Stimulated activated memory B cell treated with anti-CD40 and anti-IgM and Interleukin-4, amounts not matched to agents 10 μg/mL and 1 μg/mL and 100 μg/mL, for 72 hours (primary cell): ENCODE data around the gene TSFM.

Source experiments
- ATAC-seq: fragments of 150-1000 bp; cut with Tn5 transposase; 2 replicates; pipeline ENCODE4 v1.10.0; 2021
- H3K27ac Mint-ChIP-seq: one replicate; pipeline ENCODE4 v1.8.0; 2022; ENCODE audit warnings: mild to moderate bottlenecking, mixed read lengths
- H3K27me3 Mint-ChIP-seq: one replicate; pipeline ENCODE4 v1.8.0; 2022; ENCODE audit warnings: mixed read lengths
- H3K36me3 Mint-ChIP-seq: one replicate; pipeline ENCODE4 v1.8.0; 2022; ENCODE audit warnings: mixed read lengths
- H3K4me1 Mint-ChIP-seq: one replicate; pipeline ENCODE4 v1.8.0; 2022; ENCODE audit warnings: mixed read lengths
- H3K4me3 Mint-ChIP-seq: one replicate; pipeline ENCODE4 v1.8.0; 2022; ENCODE audit warnings: mild to moderate bottlenecking, moderate library complexity, mixed read lengths
- H3K9me3 Mint-ChIP-seq: one replicate; pipeline ENCODE4 v1.8.0; 2022; ENCODE audit warnings: mixed read lengths

TSFM gene

DNA sequence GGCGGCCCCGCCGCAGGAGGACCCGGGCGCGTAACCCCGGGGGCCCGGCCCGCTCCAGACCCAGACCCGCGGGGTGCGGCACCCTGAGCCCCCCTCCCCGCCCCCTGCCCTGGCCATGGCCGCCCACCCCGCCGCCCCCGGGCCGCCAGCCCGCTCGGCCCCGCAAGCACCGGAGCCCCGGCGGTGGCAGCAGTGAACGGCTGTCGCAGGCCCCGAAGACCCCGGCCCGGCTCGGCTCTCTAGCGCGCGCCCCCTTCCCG is 27.5 kb upstream of the TSFM start:
- no peaks in the 10 kb centered on the region for H3K9me3 Mint-ChIP-seq
- no peak overlapping the region for H3K4me3 Mint-ChIP-seq
- H3K36me3 Mint-ChIP-seq: peaks cover 24% of the 10 kb centered on the region
- peaks cover 67% of the 10 kb centered on the region for H3K4me1 Mint-ChIP-seq
- H3K27me3 Mint-ChIP-seq: no peaks in the 10 kb centered on the region
- no peak overlapping the region for H3K27ac Mint-ChIP-seq
- ATAC-seq: peak; percentile 1

DNA sequence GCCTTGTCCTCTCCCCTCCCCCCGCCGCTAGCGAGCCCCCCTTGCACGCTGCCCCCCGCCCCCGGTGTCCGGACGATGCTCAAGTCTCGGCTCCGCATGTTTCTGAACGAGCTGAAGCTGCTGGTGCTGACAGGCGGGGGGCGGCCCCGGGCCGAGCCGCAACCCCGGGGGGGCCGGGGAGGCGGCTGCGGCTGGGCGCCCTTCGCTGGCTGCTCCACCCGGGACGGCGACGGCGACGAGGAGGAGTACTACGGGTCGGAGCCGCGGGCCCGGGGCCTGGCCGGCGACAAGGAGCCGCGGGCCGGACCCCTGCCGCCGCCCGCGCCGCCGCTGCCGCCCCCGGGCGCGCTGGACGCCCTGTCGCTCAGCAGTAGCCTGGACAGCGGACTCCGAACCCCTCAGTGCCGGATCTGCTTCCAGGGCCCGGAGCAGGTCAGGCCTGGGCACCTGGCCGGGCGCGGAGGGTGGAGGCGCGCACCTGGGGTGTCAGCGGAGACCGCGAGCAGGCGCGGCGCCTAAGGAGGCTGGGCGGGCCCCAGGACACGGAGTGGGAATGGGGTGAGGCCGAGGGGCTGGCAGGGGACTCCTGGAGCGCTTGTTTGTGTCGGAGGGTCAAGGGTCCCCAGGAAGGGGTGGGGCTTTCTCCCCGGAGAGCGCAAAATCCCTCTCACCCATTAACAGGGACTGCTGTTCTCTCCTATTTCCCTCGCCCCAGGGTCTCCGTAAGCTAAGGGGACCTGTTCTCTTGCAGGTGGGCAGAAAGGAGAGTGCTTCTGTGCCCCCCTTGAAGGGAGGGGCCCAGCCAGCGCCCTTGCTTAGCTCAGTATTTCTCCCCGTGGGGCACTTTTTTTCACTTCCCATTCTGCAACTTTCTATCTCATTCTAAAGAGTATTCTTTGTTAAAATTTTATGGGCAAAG is 26.9 kb upstream of the TSFM start:
- Mint-ChIP-seq H3K36me3 (peaks cover 24% of the 10 kb centered on the region), H3K27ac (peak overlapping the region; percentile 76), H3K27me3 (no peaks in the 10 kb centered on the region), H3K9me3 (no peaks in the 10 kb centered on the region), H3K4me3 (peak overlapping the region; percentile 87), H3K4me1 (peaks cover 68% of the 10 kb centered on the region)
- ATAC-seq: peak; percentile 5

DNA sequence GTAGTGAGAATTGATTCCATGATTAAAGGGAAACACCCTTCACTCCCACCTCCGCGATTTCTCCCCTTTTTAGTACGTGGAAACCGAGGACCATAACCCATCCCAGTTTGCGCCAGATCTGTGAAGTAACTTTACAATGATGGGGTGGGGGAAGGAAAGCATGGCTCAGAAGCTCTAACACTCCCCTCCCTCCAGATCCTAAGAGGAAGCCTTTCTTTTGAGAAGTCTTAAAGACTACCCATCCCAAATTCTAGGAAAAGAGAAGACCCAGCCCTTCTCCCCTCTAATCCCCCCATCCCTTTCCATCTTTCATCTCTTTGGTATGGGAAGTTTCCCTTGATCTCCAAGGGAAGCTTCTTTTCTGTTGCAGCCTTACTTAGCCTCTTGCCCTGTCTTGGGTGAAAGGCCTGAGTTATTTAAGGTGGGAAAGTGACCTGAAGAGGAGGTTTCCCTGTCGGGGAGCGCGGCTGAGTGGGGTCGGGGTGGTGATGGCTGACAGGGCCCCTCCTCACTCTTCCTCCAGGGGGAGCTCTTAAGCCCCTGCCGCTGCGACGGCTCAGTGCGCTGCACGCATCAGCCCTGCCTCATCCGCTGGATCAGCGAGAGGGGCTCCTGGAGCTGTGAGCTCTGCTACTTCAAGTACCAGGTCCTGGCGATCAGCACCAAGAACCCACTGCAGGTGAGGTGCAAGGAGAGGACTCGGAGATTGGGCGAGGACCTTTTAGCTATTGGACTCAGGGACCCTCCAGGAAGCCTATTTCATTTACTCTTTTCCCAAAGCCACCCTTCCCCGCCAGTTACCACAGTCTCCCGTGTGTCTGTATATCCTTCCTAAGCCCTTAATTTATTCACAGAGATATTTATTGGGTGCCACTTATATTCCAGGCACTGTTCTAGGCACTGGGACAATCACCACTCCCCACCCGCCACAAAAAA is 25.9 kb upstream of the TSFM start:
- Mint-ChIP-seq H3K9me3 (no peaks in the 10 kb centered on the region), H3K36me3 (peaks cover 22% of the 10 kb centered on the region), H3K4me1 (peaks cover 67% of the 10 kb centered on the region), H3K27me3 (no peaks in the 10 kb centered on the region), H3K27ac (peak overlapping the region; percentile 76), H3K4me3 (peak overlapping the region; percentile 87)
- peak; percentile 18 for ATAC-seq

DNA sequence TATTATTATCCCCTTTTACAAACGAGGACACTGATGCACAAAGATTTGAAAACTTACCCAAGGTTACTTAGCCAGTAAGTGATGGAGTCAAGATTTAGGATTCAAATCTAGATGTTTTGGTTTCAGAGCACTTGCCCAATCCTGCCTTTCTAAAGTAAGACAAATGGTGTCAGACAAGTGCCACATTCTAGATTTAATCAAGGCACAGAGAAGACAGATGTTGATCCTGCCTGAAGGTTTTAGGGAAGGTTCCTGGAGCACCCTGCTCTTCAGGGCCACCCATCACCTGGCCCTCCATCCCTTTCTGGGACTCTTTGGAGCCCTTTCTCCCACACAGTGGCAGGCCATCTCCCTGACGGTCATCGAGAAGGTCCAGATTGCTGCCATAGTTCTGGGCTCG is 24.8 kb upstream of the TSFM start:
- no peaks in the 10 kb centered on the region for H3K27me3 Mint-ChIP-seq
- no peak for ATAC-seq
- peaks cover 61% of the 10 kb centered on the region for H3K4me1 Mint-ChIP-seq
- no peaks in the 10 kb centered on the region for H3K9me3 Mint-ChIP-seq
- H3K36me3 Mint-ChIP-seq: peaks cover 21% of the 10 kb centered on the region
- H3K27ac Mint-ChIP-seq: no peak overlapping the region
- no peak overlapping the region for H3K4me3 Mint-ChIP-seq

DNA sequence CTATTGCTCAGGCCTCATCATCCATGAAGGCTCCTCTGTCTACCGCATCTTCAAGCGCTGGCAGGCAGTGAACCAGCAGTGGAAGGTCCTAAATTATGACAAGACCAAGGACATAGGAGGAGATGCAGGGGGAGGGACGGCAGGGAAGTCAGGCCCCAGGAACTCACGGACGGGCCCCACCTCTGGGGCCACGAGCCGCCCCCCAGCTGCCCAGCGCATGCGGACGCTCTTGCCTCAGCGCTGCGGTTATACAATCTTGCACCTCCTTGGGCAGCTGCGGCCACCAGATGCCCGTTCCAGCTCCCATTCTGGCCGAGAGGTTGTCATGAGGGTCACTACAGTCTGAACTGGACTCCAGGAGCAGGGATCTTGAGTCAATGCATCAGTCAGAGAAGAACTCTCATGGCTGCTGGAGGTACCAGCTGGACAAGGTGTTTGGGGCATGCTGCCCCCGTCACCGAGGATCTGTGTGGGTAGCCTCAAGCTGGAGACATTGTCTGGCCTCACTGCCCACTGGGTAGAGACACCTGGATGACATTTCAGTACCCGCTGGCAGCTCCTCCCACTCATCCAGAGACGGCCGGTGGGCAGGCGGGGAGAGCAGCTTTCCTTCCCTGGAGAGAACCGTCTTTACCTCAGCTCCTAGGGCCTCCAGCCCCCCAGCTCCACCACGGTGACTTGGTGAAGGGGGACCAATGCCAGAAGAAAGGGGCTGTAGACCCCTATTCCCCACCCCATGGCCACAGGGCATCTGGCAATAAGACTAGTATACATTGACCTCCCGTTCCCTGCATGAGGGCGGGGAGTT is 23.8 kb upstream of the TSFM start:
- no peaks in the 10 kb centered on the region for H3K27me3 Mint-ChIP-seq
- H3K4me1 Mint-ChIP-seq: peaks cover 51% of the 10 kb centered on the region
- peaks cover 21% of the 10 kb centered on the region for H3K36me3 Mint-ChIP-seq
- ATAC-seq: no peak
- H3K9me3 Mint-ChIP-seq: no peaks in the 10 kb centered on the region
- H3K27ac Mint-ChIP-seq: no peak overlapping the region
- H3K4me3 Mint-ChIP-seq: no peak overlapping the region

DNA sequence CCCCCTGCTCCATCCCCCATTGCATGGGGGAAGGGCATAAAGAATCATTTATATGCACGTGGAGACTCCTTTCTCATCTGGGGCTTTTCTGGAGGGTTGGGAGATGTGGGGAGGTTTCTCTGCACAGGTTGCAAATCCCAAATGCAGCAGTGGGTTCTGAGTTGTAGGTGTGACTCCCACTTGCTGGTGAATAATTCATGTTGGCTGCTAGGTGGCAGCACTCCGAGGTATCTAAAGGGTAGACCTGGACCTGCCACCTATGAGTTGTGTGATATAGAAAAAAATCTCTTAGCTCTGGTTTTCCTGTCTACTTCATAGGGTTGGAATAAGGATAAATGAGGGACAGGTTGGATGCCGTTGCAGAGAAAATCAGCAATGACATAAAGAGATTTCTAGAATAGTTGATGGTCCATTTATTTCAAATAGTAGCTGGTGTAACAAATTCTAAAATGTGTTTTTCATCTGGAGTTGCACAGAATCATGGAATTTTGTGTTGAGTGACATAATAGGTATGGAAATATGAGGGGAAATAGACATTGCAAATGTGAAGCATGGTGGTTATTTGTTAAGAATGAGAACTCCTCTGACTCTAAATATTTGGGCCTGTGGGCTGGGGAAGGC is 23.1 kb upstream of the TSFM start:
- ATAC-seq: no peak
- no peaks in the 10 kb centered on the region for H3K9me3 Mint-ChIP-seq
- H3K27me3 Mint-ChIP-seq: no peaks in the 10 kb centered on the region
- H3K4me1 Mint-ChIP-seq: peaks cover 49% of the 10 kb centered on the region
- no peak overlapping the region for H3K4me3 Mint-ChIP-seq
- H3K36me3 Mint-ChIP-seq: peaks cover 21% of the 10 kb centered on the region
- no peak overlapping the region for H3K27ac Mint-ChIP-seq

DNA sequence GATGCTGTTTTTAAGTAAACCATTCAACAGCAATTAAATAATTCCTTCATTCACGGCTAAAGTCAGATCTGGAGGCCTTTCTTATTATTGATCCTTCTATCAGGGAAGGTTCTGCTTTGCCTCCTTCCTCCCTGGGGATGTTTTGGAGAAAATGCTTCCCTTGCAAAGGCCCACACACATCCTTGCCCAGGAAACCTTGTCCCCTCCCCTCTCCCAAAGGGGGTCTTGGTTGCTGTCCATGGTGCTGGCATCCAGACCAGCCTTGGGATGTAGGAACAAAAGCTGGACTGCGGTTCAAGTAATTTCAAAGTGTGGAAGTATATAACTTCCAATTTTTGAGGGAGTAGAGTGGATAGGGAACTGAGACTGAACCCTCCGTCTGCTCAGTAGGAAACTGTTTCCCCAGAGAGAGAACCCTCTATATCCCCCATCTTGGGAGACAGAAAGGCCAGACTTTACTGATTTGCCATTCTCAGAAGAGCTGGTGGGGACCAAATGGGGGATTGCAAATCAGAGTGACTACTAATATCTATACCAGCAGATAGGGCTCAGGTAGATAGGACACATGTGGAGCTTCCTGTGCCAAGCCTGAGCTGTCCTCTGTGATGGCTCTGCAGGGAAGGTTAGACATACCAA is 22.1 kb upstream of the TSFM start:
- H3K27ac Mint-ChIP-seq: no peak overlapping the region
- peaks cover 7% of the 10 kb centered on the region for H3K27me3 Mint-ChIP-seq
- H3K36me3 Mint-ChIP-seq: peaks cover 21% of the 10 kb centered on the region
- no peaks in the 10 kb centered on the region for H3K9me3 Mint-ChIP-seq
- H3K4me3 Mint-ChIP-seq: no peak overlapping the region
- ATAC-seq: no peak
- H3K4me1 Mint-ChIP-seq: peaks cover 54% of the 10 kb centered on the region

DNA sequence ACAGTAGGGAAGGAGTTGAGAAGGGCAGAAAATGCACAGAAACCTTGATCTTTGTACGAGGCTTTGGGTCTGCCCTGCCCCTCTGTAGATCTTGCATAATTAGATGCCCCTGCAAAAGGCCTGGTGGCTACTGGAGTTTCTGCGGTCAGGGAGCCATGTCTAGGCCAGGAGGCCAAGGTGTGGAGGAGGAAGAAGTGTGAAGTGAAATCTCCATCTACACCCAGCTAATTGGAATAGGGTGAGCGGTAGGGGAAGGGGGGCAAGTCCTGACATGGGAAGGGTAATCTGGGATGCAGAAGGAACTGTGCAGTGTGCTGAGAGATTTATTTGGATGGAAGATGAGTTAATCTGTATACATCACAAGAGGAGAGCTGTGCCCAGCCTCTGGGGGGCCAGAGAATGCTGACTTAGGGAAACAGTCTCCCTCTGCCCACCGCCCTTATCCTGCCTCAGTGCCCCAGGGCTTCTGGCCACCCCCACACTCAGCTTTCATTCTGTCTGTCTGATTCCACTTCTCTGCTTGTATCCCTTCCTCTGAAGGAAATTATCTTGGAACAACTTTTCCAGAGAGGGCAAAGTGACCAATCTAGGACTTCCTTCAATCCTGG is 21.1 kb upstream of the TSFM start:
- Mint-ChIP-seq H3K27ac (no peak overlapping the region), H3K36me3 (peaks cover 21% of the 10 kb centered on the region), H3K4me3 (no peak overlapping the region), H3K9me3 (no peaks in the 10 kb centered on the region), H3K4me1 (peaks cover 59% of the 10 kb centered on the region), H3K27me3 (peaks cover 14% of the 10 kb centered on the region)
- ATAC-seq: no peak

DNA sequence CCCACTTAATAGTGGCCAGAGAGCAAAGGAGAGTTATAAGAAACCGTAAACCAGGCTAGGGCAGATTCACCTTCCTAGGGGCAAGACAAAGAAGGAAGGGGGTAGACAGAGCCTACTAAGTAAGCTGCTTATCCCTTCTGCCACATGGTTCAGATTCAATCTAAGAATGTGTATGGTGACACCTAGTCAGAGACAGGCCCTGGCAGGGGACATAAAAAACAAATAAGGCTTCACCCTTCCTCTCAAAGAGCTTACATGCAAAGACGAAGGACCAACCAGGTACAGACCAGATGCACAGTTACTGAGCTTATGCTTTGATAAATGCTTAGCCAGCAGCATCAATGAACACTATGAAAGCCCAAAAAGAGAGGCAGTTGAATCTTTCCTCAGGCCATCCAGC is 20.1 kb upstream of the TSFM start:
- no peak overlapping the region for H3K4me3 Mint-ChIP-seq
- peaks cover 19% of the 10 kb centered on the region for H3K27me3 Mint-ChIP-seq
- H3K27ac Mint-ChIP-seq: no peak overlapping the region
- peaks cover 21% of the 10 kb centered on the region for H3K36me3 Mint-ChIP-seq
- H3K9me3 Mint-ChIP-seq: no peaks in the 10 kb centered on the region
- ATAC-seq: no peak
- peaks cover 60% of the 10 kb centered on the region for H3K4me1 Mint-ChIP-seq

DNA sequence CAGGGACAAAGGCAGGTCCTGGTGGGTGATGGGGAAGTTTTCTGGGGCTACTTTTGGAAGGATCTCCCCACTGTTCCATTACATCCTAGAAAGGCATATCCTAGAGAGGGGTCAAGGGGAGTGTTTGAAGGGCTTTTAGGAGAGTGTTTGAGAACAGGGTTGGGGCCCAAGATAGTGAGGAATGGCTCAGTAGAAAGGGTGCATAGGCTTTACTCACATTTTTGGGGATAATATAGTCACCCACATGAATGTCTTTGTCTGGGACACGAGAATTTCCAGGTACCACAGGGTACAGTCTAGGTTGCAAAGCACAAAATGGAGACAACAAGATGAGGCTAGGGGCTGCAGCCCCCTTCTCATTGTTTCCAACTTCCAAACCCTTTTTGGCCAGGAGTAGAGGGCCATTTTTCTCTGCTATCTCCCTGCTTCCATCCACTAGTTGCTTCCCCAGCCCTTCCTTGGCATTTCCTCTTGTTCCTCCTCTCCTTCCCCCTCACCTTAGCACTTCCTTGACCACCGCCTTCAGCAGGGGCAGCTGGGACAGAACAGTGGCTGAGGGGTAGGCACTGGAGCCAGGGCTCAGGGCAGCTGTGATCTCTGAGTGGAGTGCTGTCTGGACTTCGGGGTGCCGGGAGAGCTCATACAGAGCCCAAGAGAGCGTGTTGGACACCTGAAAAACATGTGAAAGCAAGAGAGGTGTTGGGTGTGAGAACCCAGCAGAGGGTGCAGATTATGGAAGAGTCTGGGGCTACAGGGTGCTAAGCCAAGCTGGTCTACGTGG is 18.5 kb upstream of the TSFM start:
- peak overlapping the region; percentile 37 for H3K4me3 Mint-ChIP-seq
- peaks cover 24% of the 10 kb centered on the region for H3K36me3 Mint-ChIP-seq
- no peak for ATAC-seq
- no peaks in the 10 kb centered on the region for H3K9me3 Mint-ChIP-seq
- H3K27ac Mint-ChIP-seq: no peak overlapping the region
- peaks cover 19% of the 10 kb centered on the region for H3K27me3 Mint-ChIP-seq
- peaks cover 54% of the 10 kb centered on the region for H3K4me1 Mint-ChIP-seq

DNA sequence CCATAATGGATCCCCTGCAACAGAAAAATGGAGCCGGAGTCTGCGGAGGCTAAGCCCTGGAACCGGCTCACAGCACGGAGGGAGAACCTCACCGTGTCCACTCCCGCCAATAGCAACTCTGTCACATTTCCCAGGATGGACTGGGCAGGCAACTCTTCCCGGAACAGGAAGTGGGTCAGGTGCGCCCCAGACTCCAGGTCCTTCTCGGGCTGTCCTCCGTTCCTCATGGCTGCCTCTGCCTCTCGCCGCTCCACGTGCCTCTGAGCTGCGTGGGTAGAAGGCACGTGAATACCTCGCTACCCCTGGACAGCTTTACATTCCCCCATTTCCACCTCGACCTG is 18.0 kb upstream of the TSFM start:
- Mint-ChIP-seq H3K9me3 (no peaks in the 10 kb centered on the region), H3K4me3 (peak overlapping the region; percentile 85), H3K4me1 (peaks cover 48% of the 10 kb centered on the region), H3K36me3 (peaks cover 23% of the 10 kb centered on the region), H3K27me3 (peaks cover 19% of the 10 kb centered on the region), H3K27ac (peak overlapping the region; percentile 77)
- peak; percentile 40 for ATAC-seq

DNA sequence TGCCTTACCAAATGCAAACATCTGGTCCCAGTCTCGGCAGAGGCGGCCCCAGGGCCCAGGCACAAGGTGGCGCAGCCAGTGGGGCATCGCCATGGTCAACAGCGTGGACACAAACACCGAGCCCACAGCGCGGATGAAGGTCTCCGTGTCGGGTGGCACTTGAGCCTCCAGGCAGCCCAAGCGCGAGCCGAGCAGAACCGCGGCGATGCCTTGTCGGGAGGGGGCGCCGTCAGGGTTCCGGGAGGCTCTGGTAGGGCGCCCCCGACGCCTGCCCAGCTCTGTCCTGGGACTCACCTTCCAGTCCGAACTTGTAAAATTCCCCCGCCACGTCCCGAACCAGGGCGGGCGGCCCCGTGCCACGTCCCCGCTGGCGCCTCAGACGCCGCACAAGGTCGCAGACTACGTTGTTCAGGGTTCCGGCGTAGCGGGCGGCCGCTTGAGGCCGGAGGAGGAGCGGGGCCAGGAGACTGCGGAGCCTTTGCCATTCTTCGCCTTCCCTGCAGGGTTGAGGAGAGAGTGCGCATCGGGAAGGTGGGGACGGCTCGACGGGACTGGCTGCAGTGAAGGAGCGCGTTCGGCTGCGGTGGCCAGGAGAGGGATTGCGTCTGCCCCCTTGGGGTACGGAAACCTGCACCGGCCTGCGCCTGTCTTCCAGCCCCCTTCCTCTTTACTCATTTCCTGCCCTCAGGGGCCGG is 17.4 kb upstream of the TSFM start:
- no peaks in the 10 kb centered on the region for H3K9me3 Mint-ChIP-seq
- H3K4me1 Mint-ChIP-seq: peaks cover 44% of the 10 kb centered on the region
- peaks cover 25% of the 10 kb centered on the region for H3K36me3 Mint-ChIP-seq
- ATAC-seq: peak; percentile 80
- peak overlapping the region; percentile 77 for H3K27ac Mint-ChIP-seq
- H3K27me3 Mint-ChIP-seq: peaks cover 19% of the 10 kb centered on the region
- H3K4me3 Mint-ChIP-seq: peak overlapping the region; percentile 85
